ENCODE results near the gene MUTYH.

Gene MUTYH

DNA sequence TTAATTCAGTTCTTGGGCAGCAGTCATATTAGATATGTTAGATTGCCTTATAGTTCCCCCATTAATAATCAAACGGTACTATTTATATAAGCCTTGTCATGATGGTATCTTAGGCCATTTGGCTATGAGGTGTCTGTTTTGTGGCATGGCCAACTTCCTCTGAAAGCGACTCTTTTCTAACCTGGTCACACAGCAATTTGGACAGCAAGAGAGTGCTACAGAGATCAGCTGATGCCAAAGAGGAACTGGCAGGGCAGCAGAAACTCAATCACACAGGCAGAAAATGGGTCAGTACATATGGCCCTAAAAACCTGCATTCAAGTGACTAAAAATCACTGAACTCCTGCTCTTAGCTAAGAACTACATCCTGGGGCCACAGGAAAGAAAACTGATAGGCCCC is 13.4 kb upstream of the MUTYH start:
- H3K27ac ChIP-seq, result no peak overlapping the region
- DNase-seq (ENCODE audit: low read depth, low spot score), result no peak

DNA sequence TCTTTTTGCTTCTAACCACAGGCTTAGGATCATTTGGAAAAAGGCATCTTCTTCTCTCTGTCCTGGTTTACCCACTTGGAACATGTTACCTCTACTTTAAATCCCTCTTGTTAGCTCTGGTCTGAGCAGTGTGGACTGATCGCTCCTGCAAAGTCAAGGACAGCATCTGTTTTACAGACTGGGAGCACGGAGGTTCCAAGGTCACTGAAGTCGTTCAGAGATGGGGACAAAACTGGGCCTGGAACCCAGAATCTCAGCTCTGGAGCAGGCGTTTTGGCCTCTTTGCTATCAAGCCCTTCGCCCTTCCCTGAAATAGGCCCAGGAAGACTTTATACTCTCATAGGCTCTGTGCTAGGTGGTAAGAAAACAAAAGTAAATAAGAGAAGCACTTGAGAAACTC is 11.3 kb upstream of the MUTYH start:
- H3K27ac ChIP-seq, result no peak overlapping the region
- DNase-seq (ENCODE audit: low read depth, low spot score), result no peak

DNA sequence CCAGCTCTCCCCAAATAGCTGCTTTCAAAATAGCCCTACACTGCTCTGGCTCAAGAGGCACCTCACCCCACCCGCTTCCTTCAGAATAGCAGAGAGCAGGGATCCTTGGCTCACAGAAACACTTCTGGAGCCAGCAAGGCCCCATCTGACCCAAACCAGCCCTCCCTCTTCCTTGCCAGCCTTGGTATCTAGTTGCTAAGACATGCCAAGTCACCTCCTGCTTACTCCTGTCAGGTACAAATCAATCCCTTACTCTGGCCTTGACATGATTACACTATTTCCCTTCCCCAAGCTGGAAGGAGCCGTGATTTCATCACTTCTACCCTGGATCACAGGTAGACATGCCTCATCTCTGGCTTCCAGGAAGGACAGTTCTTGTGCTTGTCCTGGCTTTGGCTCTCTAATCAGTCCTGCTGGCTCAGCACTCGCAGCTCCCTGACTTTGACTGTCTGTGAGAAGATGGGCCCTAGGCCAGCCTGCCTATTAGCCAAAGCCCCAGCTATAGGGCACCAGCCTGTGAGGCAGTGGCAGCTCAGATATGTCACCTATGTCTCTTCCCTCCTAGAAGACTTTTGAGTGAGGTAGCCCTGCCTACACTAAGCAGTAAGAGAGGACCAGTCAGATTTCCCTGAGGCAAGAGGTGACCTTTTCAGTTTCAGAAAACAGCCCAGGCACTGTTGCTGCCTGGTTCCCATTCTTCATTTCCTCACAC is 8.9 kb upstream of the MUTYH start:
- DNase-seq (ENCODE audit: low read depth, low spot score), result no peak
- H3K27ac ChIP-seq, result peak overlapping the region; percentile 85

DNA sequence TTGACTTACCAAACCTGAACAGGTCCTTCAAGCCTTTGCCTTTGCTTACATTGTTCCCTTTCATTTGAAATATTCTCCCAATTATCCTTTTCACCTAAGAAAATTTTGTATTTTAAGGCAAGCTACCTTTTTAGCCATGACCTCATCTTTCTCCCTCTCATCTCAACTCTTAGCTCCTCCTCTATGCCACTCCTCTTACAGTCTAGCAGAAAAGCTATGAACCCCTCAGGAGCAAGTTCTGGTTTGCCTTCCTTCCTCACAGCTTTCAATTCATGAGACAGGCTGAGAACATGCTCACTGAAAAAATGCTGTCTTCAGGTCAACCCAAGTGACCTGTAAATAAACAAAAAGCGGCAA is 8.3 kb upstream of the MUTYH start:
- no peak for DNase-seq (ENCODE audit: low read depth, low spot score)
- H3K27ac ChIP-seq, result peak overlapping the region; percentile 85

DNA sequence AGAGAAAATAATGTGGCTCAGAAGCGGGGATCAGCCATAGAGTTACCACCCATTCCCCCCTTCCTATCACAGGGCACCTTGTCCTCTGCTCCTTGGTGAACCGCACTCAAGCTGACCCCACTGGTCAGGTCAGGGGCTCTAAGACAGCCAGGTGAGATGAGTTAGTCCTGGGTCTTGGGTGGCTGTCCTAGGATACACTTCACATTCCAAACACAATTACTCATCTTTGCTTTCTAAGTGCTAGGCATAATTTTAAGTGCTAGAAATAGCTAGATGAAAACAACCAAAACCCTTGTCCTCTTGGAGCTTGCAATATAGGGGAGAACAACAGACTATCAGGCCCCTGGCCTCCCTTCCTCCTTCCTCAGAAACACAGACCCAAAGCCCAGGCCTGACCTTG is 7.8 kb upstream of the MUTYH start:
- peak overlapping the region; percentile 85 for H3K27ac ChIP-seq
- no peak for DNase-seq (ENCODE audit: low read depth, low spot score)

DNA sequence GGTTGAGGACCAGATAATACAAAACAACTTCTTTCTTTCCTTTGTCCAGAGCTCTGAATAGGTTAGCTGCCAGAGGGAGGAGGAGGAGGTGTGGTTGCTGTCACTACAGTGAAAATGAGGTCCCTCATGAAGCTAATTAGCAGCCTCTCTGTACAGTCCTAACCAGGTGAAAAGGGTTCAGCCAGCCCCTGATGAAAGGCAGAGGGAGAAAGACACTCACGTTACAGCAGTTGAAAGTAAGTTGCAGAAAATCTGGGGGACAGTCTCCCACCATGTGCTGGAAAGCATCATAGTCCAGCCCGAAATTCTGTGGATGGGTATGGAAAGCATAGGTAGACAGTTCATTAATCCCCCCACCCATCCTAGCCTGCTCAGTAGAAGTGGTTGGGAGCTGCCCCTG is 6.2 kb upstream of the MUTYH start:
- DNase-seq (ENCODE audit: low read depth, low spot score), result no peak
- no peak overlapping the region for H3K27ac ChIP-seq

DNA sequence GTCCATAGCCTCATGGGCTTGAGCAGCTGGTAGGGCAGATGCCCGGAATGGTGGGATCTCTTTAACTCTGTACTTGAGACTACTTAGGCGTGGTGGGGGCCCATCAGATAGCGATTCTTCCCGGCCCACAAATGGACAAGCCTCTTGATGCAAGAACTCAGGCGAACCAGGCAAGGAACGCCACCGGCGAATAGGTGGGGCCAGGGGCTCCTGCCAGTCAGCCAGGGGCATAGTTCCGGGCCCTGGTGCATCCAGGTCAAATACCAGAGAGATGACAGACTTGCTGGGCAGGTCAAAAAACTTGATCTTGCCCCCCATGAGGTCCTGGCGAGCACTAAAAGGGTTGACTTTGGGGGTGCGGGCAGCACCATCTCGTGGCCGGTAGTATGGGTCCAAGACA is 4.8 kb upstream of the MUTYH start:
- no peak for DNase-seq (ENCODE audit: low read depth, low spot score)
- H3K27ac ChIP-seq, result no peak overlapping the region

DNA sequence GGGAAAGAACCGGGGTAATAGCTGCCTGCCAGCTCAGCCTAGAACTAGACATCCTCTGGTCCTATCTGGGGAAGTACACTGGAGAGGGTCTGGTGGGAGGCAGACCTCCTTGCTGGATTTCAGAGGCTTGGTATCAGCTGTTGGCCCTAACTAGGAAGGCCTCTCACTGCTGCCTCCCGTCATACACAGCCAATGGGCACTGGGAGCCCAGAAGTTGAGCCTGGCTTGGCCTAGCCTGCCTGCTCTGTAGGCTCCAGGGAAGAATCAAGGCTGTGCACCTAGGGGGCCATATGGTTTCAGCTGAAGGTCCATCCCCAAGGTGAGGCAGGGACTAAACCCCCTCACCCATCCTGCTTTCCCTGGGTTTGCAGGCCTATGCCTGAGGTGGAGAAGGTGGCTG is 4.3 kb upstream of the MUTYH start:
- H3K27ac ChIP-seq, result no peak overlapping the region
- no peak for DNase-seq (ENCODE audit: low read depth, low spot score)

DNA sequence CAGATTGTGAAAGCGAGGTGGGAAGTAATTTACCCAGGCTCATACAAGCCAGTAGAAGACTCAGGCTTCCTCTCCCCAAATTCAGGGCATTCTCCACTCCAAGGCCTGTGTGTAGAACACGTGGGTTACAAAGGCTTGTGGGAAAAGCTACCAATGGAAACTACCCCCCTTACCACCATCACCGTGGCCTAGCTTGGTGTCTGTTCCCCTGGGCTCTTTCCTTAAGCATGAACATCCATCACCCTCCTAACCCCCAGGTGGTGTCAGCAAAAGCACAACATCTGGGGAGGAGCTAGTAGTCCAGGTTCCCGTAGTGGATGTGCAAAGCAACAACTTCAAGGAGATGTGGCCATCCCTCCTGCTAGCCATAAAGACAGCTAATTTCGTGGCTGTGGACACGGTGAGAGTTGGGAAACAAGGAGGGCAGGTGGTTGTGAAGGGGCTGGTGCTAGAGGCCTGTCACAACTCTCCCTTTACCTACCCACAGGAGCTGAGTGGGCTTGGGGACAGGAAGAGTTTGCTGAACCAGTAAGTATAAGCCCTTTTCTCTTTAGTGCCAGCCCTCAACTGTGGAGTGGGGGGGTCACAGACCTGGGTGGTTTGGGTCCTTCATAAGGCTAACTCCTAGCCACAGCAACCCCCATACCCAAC is 701 bp upstream of the MUTYH start:
- H3K27ac ChIP-seq, result peak overlapping the region; percentile 88
- no peak for DNase-seq (ENCODE audit: low read depth, low spot score)

DNA sequence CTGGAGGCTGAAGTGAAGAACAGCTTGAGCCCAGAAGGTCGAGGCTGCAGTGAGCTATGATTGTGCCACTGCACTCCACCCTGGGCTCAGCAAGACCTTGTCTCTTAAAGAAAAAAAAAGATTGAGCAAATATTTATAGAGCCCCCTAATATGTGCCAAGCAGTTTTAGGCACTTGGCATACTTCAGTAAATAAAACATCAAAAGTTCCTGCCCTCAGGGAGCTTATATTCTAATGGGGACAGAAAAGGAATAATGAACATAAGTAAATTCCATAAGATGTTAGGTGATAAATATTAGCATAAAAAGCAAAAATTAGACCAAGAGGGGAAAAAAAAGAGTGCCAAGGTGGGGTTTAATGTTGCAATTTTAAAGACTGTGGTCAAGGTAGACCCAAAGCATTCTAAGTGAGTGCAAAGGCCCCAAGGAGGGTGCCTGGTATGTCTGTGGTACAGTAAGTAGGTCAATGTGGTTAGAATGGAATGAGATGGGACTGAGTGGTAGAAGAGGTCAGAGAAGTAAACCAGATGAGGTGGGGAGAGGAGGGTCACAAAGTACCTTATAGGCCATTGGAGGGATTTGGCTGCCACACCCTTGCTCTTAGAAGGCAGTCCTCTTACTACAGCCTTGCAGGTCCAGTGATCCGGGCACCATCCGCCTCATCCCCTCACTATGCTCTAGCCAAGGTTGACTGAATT is 2.5 kb downstream of the MUTYH start:
- no peak for DNase-seq (ENCODE audit: low read depth, low spot score)

DNA sequence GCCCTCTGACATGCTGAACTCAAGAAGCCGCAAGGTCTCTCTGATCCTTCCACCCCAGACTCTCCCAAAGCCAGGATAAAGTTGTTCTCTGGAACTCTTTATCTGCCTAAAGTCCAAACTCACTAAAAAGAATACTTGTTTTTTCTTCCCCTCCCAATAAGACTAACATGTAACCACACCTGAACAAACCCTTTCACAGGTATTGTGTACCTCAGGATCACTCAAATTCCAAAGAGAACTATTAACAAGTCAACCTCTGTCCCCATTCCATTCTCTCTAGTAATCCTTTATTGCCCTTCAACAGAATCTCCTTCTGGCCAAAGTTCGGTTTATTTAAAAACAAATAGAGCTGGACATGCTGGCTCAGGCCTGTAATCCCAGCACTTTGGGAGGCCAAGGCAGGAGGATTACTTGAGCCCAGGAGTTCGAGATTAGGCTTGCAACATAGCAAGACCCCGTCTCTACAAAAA is 4.3 kb downstream of the MUTYH start:
- no peak for DNase-seq (ENCODE audit: low read depth, low spot score)

More for the DNA sequence above, 2.5 kb downstream of the MUTYH start:
- no peak overlapping the region for H3K27ac ChIP-seq

DNA sequence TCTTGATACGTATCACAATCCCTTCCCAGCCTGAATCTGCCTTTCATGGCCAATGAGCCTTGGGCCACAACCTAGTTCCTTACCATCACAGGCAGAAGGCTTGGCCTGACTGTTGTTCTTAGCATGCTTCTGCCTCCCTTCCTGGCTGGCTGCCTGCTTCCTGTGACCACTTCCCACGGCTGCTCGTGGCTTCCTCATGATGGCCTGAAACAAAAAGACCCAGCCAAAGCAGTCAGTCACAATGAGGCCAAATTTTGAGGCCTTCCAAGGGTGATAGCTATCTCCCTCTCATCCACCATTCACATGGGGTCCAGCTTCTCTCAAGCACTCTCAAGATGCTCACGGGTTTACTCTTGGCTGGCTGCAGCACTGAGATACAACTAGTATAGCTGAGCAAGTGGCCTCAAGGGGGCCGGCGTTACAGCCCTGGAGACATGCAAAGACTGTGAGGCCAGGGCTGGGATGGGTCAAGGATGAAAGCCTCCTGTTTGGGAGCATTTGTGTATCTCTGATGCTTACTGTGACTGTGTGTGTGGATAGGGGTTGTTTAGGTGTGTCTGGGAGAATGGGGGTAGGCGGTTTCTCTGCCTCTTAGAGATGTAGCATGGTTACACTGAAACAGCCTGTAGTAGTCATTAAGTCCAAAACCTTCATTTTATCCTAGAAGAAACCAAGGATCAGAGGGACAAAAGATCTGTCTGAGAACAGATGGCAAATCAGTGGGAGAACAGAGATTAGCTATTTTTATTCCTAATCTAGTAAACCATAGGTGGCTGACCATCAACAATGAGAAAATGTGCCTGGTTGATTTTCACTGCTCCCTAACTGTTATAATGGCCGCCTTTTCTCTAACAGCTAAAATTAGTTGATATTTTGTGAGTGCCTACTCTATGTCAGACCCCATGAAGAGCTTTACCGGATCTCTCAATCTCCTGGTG is 5.7 kb downstream of the MUTYH start:
- H3K27ac ChIP-seq, result no peak overlapping the region
- DNase-seq (ENCODE audit: low read depth, low spot score), result no peak

More for the DNA sequence above, 4.3 kb downstream of the MUTYH start:
- peak overlapping the region; percentile 64 for H3K27ac ChIP-seq

DNA sequence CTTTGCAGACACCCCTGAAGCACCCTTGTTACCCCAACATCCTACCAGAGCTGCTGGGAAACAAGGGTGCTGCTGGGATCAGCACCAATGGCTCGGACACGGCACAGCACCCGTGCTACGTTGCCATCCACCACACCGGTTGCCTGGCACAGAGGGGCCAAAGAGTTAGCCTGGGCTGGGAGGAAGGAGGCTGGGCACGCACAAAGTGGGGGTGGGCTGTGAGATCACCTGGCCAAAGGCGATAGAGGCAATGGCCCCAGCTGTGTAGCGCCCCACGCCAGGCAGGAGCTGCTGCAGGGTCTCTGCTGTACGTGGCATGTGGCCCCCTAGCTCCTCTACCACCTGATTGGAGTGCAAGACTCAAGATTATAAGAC is 7.9 kb downstream of the MUTYH start:
- no peak overlapping the region for H3K27ac ChIP-seq
- DNase-seq (ENCODE audit: low read depth, low spot score), result no peak

DNA sequence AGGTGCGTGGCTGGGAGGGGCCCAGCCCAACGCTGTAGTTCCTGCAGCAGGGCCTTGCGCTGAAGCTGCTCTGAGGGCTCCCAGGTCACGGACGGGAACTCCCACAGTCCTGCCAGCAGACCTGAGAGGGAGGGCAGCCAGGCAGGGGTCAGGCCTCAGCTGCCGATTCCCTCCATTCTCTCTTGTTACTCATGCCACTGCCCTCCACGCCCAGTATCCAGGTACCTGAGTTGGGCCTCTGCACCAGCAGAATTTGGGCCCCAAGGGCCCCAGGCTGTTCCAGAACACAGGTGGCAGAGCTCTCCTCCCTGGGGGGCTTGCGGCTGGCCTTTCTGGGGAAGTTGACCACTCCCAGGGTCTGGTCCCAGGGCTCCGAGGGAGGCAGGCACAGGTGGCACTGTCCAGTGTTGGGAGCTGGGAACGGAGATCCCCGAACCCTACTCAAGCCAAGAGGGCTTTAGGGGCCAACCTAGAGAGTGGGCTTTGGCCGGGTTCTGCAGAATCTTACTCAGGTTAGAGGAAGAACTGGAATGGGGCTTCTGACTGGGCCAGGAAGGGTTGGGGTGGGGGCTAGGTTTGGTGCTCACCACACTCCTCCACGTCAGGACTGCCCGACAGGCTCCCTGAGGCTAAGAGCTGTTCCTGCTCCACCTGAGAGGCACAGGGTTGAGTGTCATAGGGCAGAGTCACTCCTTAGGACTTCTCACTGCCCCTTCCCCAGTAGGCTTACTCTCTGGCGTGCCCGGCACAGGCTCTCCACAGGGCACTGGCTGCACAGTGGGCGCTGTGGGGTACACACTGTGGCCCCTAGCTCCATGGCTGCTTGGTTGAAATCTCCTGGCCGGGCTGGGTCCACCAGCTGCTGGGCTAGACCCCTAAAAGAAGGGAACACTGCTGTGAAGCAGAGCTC is 8.5 kb downstream of the MUTYH start:
- DNase-seq (ENCODE audit: low read depth, low spot score), result no peak
- H3K27ac ChIP-seq, result no peak overlapping the region

DNA sequence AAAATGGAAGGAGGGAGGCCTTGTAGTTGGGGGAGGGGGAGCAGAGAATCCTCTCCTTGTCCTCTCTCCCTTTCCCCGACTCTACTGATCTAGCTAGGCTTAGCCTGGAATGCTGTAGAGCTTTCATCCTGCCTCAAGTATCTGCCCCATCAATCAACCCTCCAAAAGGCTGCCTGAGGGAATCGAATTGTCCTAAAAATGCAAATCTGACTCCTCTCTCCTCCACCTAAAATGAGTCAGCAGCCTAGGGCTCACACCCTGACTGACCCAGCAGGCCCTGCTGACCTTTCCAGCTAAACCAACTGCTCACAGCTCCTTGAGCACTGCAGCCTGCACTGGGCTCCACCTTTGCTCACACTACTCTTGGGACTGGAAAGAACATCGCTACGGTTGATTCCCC is 10.8 kb downstream of the MUTYH start:
- no peak for DNase-seq (ENCODE audit: low read depth, low spot score)
- H3K27ac ChIP-seq, result no peak overlapping the region

DNA sequence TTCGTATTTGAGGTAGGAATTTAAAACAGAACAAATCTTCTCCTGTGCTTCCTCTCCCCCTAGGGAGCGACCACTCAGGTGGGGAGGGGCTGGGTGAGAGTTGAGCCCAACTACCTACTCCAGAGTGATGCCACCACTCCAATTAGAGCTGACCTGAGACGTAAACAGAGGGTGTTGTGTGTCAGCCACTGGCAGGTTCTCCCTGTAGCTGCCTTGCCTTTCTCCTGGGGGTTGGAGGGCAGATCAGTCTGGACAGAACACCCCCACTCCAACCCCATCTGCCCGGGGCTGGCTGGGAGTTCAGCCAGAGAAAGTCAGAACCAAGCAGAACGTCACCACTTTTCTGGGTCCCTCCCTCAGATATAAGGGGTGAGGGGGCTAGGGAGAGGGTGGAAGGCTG is 11.6 kb downstream of the MUTYH start:
- H3K27ac ChIP-seq, result no peak overlapping the region
- DNase-seq (ENCODE audit: low read depth, low spot score), result no peak

DNA sequence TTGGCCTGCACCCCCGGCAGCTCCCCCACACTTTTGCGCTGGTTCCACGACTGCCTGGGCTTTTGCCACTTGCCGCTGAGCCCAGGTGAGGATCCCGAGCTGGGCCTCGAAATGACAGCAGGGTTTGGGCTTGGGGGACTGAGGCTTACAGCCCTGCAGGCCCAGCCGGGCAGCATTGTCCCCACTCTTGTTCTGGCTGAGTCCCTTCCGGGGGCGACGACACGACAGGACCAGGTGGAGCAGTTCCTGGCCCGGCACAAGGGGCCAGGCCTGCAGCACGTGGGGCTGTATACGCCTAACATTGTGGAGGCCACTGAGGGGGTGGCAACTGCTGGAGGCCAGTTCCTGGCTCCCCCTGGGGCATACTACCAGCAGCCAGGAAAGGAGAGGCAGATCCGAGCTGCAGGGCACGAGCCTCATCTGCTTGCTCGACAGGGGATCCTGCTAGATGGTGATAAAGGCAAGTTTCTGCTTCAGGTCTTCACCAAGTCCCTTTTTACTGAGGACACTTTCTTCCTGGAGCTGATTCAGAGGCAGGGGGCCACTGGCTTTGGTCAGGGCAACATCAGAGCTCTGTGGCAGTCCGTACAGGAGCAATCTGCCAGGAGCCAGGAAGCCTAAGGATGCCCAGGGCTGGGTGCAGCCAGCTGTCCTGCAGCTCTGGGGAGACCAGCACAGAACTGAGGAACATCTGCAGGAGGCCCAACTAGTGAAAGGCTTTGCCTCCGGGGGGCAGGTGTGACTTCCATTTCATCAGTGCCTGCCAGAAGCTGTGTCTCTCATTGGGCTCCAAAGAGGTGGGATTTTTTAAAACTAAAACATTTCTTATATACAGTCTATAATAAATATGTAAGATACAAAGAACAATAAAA is 12.4 kb downstream of the MUTYH start:
- no peak for DNase-seq (ENCODE audit: low read depth, low spot score)
- no peak overlapping the region for H3K27ac ChIP-seq
